ENCODE data around the gene FLT3.

GRCh38 chr13:28048768-28049167 is 51.6 kb downstream of the FLT3 start:
- no peak for TF ChIP-seq POLR2AphosphoS5 (IDR thresholded peaks at IDR 0.05; ENCODE audit: low read depth)
- no peak for TF ChIP-seq CTCF (IDR thresholded peaks at IDR 0.05; ENCODE audit: insufficient read depth, low read length)
- no peak for TF ChIP-seq REST (IDR thresholded peaks at IDR 0.05; ENCODE audit: insufficient replicate concordance, low read depth)
- no peak for TF ChIP-seq GABPA (IDR thresholded peaks at IDR 0.05; ENCODE audit: low read depth)

Measured in HL-60 (cell line).